Lower leg skin (tissue), 3 donors: ENCODE measurements around the gene SHKBP1.

Experiments used
- POLR2A ChIP-seq, 2 donors: fragments of 450-650 bp; IDR thresholded peaks; one replicate each; pipeline ENCODE4 v1.6.1; 2016 to 2017; ENCODE audit warnings: antibody characterized with exemption in 2 of 2, mild to moderate bottlenecking in 1 of 2, moderate library complexity in 1 of 2
- TF ChIP-seq, protein P1 (sequence below), 3 donors: fragments of 450-650 bp; IDR thresholded peaks; one replicate each; pipeline ENCODE4 v1.5.1; 2016; ENCODE audit warnings: antibody characterized with exemption in 3 of 3, mild to moderate bottlenecking in 3 of 3, moderate library complexity in 2 of 3

DNA sequence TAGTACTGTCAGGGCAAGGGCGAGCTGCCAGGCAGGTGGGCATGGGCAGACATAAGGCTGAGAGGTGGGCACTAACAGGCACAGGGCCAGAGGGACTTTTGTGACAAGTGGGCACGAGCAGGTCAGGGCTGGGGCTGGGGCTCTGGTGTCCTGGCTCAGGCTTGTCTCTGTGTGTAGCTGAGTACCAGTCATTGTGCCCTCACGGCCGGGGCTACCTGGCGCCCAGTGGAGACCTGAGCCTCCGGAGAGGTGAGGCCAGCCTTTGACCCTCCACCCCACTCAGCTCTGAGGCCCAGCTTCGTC is 46.1 kb downstream of the SHKBP1 start:
- TF ChIP-seq, protein P1, sequence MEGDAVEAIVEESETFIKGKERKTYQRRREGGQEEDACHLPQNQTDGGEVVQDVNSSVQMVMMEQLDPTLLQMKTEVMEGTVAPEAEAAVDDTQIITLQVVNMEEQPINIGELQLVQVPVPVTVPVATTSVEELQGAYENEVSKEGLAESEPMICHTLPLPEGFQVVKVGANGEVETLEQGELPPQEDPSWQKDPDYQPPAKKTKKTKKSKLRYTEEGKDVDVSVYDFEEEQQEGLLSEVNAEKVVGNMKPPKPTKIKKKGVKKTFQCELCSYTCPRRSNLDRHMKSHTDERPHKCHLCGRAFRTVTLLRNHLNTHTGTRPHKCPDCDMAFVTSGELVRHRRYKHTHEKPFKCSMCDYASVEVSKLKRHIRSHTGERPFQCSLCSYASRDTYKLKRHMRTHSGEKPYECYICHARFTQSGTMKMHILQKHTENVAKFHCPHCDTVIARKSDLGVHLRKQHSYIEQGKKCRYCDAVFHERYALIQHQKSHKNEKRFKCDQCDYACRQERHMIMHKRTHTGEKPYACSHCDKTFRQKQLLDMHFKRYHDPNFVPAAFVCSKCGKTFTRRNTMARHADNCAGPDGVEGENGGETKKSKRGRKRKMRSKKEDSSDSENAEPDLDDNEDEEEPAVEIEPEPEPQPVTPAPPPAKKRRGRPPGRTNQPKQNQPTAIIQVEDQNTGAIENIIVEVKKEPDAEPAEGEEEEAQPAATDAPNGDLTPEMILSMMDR (IDR thresholded peaks at IDR 0.05), result no peak
- no peak for TF ChIP-seq POLR2A (IDR thresholded peaks at IDR 0.05)
